Thoracic aorta (tissue), 2 donors: ENCODE data around the gene SNTB2. TPM values are rescaled to one million over a fixed set of nuclear protein-coding genes. Genes with fewer than 3 reads are reported as not detected.

ENCODE experiments used
- ATAC-seq: fragments of 150-250 bp; one replicate; pipeline ENCODE4 v1.8.0; 2017; ENCODE audit warnings: low read depth; ENCODE audit not compliant: insufficient number of reproducible peaks, low FRiP score
- DNase-seq: peaks from one replicate; pipeline ENCODE4 v3.0.0-alpha.2; 2020; ENCODE audit warnings: low spot score
- H3K27ac ChIP-seq, 2 donors: fragments of 200-600 bp; sonication (generic); 1 replicate in 1 of 2; 2 replicates in 1 of 2; pipeline ENCODE4 v1.5.1; 2016; ENCODE audit warnings: mild to moderate bottlenecking in 2 of 2, moderate library complexity in 2 of 2
- H3K27me3 ChIP-seq: fragments of 200-600 bp; sonication (generic); replicated peaks from 2 replicates; pipeline ENCODE4 v1.6.0; 2016; ENCODE audit warnings: mild to moderate bottlenecking; ENCODE audit not compliant: insufficient read depth
- H3K36me3 ChIP-seq: fragments of 200-600 bp; sonication (generic); one replicate; pipeline ENCODE4 v1.5.1; 2016
- H3K4me1 ChIP-seq, 2 donors: fragments of 200-600 bp; sonication (generic); 1 replicate in 1 of 2; 2 replicates in 1 of 2; pipeline versions ENCODE4 v1.5.1 to v1.6.0; 2016; ENCODE audit warnings: low read depth in 2 of 2, mild to moderate bottlenecking in 1 of 2; ENCODE audit not compliant: control insufficient read depth in 1 of 2
- H3K4me3 ChIP-seq: fragments of 200-600 bp; sonication (generic); 2 replicates; pipeline ENCODE4 v1.5.1; 2016; ENCODE audit warnings: mild to moderate bottlenecking
- H3K9me3 ChIP-seq: fragments of 200-600 bp; sonication (generic); 2 replicates; pipeline ENCODE4 v1.5.1; 2016
- total RNA-seq, 2 donors: library from RNA; depleted of rRNA; stranded (reverse); fragments of >200 nt; gene quantifications; one replicate each; pipeline versions ENCODE4 v1.1.0 to v1.2.3, GENCODE V29; 2016
- TF ChIP-seq, protein P1 (sequence below): fragments of 200-600 bp; sonication (generic); IDR thresholded peaks from one replicate; pipeline ENCODE4 v1.5.1; 2019; ENCODE audit warnings: antibody characterized with exemption

SNTB2 gene
- total RNA-seq, 2 donors from 2014 or later: 39.4 to 65.5 TPM

- Histone ChIP-seq H3K4me1 (peaks cover 10 to 13% of the 10 kb centered on the region in 2 donors), H3K27ac (no peak overlapping the region), H3K36me3 (no peaks in the 10 kb centered on the region), H3K9me3 (no peaks in the 10 kb centered on the region), H3K4me3 (no peak overlapping the region), H3K27me3 (no peaks in the 10 kb centered on the region)
- TF ChIP-seq, protein P1, sequence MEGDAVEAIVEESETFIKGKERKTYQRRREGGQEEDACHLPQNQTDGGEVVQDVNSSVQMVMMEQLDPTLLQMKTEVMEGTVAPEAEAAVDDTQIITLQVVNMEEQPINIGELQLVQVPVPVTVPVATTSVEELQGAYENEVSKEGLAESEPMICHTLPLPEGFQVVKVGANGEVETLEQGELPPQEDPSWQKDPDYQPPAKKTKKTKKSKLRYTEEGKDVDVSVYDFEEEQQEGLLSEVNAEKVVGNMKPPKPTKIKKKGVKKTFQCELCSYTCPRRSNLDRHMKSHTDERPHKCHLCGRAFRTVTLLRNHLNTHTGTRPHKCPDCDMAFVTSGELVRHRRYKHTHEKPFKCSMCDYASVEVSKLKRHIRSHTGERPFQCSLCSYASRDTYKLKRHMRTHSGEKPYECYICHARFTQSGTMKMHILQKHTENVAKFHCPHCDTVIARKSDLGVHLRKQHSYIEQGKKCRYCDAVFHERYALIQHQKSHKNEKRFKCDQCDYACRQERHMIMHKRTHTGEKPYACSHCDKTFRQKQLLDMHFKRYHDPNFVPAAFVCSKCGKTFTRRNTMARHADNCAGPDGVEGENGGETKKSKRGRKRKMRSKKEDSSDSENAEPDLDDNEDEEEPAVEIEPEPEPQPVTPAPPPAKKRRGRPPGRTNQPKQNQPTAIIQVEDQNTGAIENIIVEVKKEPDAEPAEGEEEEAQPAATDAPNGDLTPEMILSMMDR: no peak
- DNase-seq (no peak), ATAC-seq (no peak)
Observed at GRCh38 chr16:69239851-69240250, 52.9 kb downstream of the SNTB2 start.

DNA sequence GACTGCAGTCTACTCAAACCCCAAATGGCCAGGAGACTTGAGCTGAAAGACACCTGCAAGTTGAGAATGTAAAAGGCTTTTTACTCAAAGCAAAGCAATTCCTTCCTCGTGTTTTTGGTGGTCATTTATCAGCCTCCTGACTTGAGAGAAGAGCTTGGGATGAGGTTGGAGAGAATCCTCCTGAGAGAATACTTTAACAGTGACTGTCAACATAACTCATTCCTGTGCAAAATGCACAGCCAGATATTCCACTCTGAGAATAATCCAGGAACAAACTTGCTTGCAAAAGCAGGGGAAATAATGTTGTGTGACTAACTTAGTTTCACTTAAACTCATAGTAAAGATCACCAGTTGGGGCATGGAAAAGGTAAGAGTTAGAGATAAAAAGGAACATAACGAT is 53.4 kb downstream of the SNTB2 start:
- H3K36me3 ChIP-seq: no peaks in the 10 kb centered on the region

DNA sequence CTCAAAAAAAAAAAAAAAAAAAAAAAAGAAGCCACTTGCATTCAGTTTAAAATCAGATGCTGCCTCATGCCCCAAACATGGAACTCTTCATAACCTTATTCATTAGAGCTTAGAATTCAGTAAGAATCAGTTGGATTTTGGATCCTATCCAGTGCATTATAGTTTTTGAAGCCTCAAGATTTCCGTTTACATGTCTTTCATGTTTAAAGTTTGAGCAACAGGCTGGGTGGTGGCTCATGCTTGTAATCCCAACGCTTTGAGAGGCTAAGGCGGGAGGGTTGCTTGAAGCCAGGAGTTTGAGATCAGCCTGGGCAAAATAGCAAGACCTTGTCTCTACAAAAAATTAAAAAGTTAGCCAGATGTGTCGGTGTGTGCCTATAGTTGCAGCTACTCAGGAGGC is 55.0 kb downstream of the SNTB2 start:
- no peak for ATAC-seq
- no peaks in the 10 kb centered on the region for H3K27me3 ChIP-seq
- no peak for DNase-seq
- TF ChIP-seq, protein P1: no peak
- no peak overlapping the region for H3K4me3 ChIP-seq
- peaks cover 3% of the 10 kb centered on the region for H3K36me3 ChIP-seq
- H3K4me1 ChIP-seq: peaks cover 6 to 12% of the 10 kb centered on the region in 2 donors
- H3K27ac ChIP-seq: no peak overlapping the region
- H3K9me3 ChIP-seq: no peaks in the 10 kb centered on the region

More for the DNA sequence above, 53.4 kb downstream of the SNTB2 start:
- Histone ChIP-seq H3K4me1 (peaks cover 10 to 13% of the 10 kb centered on the region in 2 donors), H3K4me3 (no peak overlapping the region), H3K9me3 (no peaks in the 10 kb centered on the region), H3K27ac (no peak overlapping the region), H3K27me3 (no peaks in the 10 kb centered on the region)
- TF ChIP-seq, protein P1: no peak
- ATAC-seq (no peak), DNase-seq (no peak)

GRCh38 chr16:69243479-69243878 is 56.5 kb downstream of the SNTB2 start:
- TF ChIP-seq, protein P1: no peak
- DNase-seq: no peak
- Histone ChIP-seq H3K4me1 (no peaks in the 10 kb centered on the region), H3K4me3 (no peak overlapping the region), H3K36me3 (peaks cover 7% of the 10 kb centered on the region), H3K27ac (no peak overlapping the region), H3K27me3 (no peaks in the 10 kb centered on the region), H3K9me3 (no peaks in the 10 kb centered on the region)
- no peak for ATAC-seq

- Histone ChIP-seq H3K27me3 (no peaks in the 10 kb centered on the region), H3K4me3 (no peak overlapping the region), H3K27ac (no peak overlapping the region), H3K4me1 (no peaks in the 10 kb centered on the region), H3K9me3 (no peaks in the 10 kb centered on the region), H3K36me3 (peaks cover 7% of the 10 kb centered on the region)
- DNase-seq (no peak), ATAC-seq (no peak)
- TF ChIP-seq, protein P1: no peak
Observed at GRCh38 chr16:69244336-69244735, 57.4 kb downstream of the SNTB2 start.
